C4-2B (cell line): Measurements from ENCODE around the gene TMEM88.

Experiments used
- ZFX ChIP-seq: fragments of 450-650 bp; IDR thresholded peaks from 2 replicates; pipeline ENCODE4 v1.6.1; 2017
- TF ChIP-seq, protein P1 (sequence below): fragments of 450-650 bp; conservative IDR thresholded peaks from 2 replicates; pipeline ENCODE4 v1.5.1; 2017; ENCODE audit warnings: mild to moderate bottlenecking

DNA sequence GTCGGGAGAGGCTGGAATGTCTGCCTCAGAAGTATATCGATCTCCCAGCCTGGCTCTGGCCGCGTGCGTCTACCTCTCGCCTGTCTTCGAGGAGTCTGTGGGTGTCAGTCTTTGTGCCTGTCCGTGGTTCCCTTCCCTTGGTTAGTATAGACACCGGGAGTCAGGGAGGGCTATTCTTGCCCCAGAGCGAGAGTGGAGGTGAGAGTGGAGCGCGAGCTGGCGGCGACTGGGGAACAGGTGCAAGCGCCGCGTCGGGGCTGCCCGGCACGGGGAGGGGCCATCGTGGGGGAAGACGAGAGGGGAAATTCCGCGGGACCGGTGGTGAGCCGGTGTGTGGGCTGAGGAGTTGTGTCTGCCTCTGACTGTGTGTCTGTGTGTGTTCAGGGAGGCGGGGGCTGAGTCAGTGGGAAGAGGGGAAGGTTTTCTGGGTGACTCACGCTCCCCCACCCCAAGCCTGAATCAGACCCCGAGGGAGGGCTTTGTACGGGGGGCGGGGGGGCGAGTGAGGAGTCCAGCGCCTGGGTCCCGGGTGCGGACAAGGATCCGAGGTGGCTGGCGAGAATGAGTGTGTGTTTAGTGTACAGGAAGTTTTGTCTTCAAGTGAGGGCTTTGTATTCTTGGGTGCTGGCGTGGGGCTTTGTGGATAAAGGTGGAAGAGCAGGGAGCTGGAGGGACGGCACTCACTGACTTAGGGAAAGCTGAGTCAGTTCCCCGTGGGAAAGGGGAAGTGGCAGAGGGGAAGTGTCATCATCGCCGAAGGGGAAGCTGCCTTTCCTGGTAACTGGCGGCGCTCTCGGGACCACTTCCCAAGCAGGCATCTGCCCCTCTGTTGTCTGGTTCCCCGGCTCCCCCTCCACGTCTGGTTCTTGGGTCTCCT, 12.2 kb upstream of the TMEM88 start:
- TF ChIP-seq, protein P1, sequence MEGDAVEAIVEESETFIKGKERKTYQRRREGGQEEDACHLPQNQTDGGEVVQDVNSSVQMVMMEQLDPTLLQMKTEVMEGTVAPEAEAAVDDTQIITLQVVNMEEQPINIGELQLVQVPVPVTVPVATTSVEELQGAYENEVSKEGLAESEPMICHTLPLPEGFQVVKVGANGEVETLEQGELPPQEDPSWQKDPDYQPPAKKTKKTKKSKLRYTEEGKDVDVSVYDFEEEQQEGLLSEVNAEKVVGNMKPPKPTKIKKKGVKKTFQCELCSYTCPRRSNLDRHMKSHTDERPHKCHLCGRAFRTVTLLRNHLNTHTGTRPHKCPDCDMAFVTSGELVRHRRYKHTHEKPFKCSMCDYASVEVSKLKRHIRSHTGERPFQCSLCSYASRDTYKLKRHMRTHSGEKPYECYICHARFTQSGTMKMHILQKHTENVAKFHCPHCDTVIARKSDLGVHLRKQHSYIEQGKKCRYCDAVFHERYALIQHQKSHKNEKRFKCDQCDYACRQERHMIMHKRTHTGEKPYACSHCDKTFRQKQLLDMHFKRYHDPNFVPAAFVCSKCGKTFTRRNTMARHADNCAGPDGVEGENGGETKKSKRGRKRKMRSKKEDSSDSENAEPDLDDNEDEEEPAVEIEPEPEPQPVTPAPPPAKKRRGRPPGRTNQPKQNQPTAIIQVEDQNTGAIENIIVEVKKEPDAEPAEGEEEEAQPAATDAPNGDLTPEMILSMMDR = no peak
- no peak for TF ChIP-seq ZFX
